ENCODE data around the gene TARM1. TPM values are rescaled to one million over a fixed set of nuclear protein-coding genes. Genes with fewer than 3 reads are reported as not detected.

The TARM1 gene
- total RNA-seq, 4 donors from 2014 or later, result not detected

DNA sequence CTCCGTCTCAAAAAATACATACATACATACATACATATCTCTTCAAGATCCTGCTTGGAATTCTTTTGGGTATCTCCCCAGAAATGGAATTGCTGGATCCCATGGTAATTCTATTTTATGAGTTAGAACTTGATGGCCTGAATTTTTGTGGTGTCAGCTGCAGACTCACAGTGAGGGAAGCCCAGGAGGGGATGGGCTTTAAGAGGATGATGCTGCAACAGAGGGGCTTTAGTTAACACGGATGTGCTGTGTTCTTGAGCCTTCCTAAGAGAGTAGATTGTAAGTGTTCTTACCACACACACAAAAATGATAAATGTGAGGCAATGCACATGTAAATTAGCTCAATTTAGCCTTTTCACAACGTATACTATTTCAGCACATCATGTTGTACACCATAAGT is 58.0 kb downstream of the TARM1 start:
- Histone ChIP-seq H3K4me1 (peaks cover 0 to 8% (median 7%) of the 10 kb centered on the region in 4 donors), H3K27me3 (peaks cover 0 to 65% (median 5%) of the 10 kb centered on the region in 4 donors), H3K9me3 (peaks cover 0 to 5% (median 0%) of the 10 kb centered on the region in 4 donors), H3K27ac (replicated peaks in 1 of 4) (no peak overlapping the region), H3K36me3 (no peaks in the 10 kb centered on the region), H3K4me3 (no peak overlapping the region)
- no peak for DNase-seq (ENCODE audit: extremely low spot score)
- intact Hi-C loops (cut with DNase I), result loop anchor here (5.0 kb wide), 1 partner anchor 116 kb away; the partner anchor contains the start of gene CACNG7
- TF ChIP-seq CTCF (IDR thresholded peaks at IDR 0.05) (no peak), EP300 (IDR thresholded peaks at IDR 0.05) (no peak), POLR2AphosphoS5 (IDR thresholded peaks at IDR 0.05) (no peak), POLR2A (IDR thresholded peaks at IDR 0.05; ENCODE audit: low read depth) (no peak)
- WGBS, result 38% methylated on average over 3 of the region's 3 CpGs

- TF ChIP-seq POLR2AphosphoS5 (IDR thresholded peaks at IDR 0.05) (no peak), CTCF (IDR thresholded peaks at IDR 0.05) (no peak), EP300 (IDR thresholded peaks at IDR 0.05) (no peak), POLR2A (IDR thresholded peaks at IDR 0.05; ENCODE audit: low read depth) (no peak)
- Histone ChIP-seq H3K36me3 (no peaks in the 10 kb centered on the region), H3K27ac (replicated peaks in 1 of 4) (no peak overlapping the region), H3K4me3 (no peak overlapping the region), H3K4me1 (peaks cover 0 to 8% (median 7%) of the 10 kb centered on the region in 4 donors), H3K27me3 (peaks cover 0 to 62% (median 5%) of the 10 kb centered on the region in 4 donors), H3K9me3 (peaks cover 0 to 11% (median 0%) of the 10 kb centered on the region in 4 donors)
- WGBS, result 75% methylated on average over 13 of the region's 13 CpGs
- no peak for DNase-seq (ENCODE audit: extremely low spot score)
- intact Hi-C loops (cut with DNase I), result loop anchor here (5.0 kb wide), 1 partner anchor 115 kb away; the partner anchor contains the start of gene CACNG7
These were observed 59.2 kb downstream of the TARM1 start for GRCh38 chr19:54021932-54022331.

DNA sequence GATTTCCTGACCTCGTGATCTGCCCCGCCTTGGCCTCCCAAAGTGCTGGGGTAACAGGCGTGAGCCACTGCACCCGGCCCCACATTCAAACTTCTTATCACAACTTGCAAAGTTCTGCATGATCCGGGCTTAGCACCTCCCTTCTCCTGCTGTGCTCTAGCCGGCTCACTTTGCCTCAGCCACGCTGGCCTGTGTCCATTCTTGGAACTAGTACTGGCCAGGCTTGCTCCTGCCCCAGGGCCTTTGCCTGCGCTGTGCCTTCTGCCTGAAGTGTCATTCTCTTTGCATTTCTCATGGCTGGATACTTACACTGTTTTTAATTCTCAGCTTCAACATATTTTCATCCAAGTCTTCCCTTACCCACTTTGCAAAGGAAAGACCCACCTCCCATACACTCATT is 59.8 kb downstream of the TARM1 start:
- H3K27me3 ChIP-seq, result peaks cover 0 to 62% (median 5%) of the 10 kb centered on the region in 4 donors
- peaks cover 0 to 8% (median 7%) of the 10 kb centered on the region in 4 donors for H3K4me1 ChIP-seq
- H3K9me3 ChIP-seq, result peaks cover 0 to 11% (median 0%) of the 10 kb centered on the region in 4 donors
- no peak overlapping the region for H3K27ac ChIP-seq (replicated peaks in 1 of 4)
- no peak overlapping the region for H3K4me3 ChIP-seq
- intact Hi-C loops (cut with DNase I), result loop anchor here (5.0 kb wide), 1 partner anchor 114 kb away; the partner anchor contains the start of gene CACNG7
- no peaks in the 10 kb centered on the region for H3K36me3 ChIP-seq
- no peak for TF ChIP-seq POLR2A (IDR thresholded peaks at IDR 0.05; ENCODE audit: low read depth)
- no peak for TF ChIP-seq EP300 (IDR thresholded peaks at IDR 0.05)
- TF ChIP-seq CTCF (IDR thresholded peaks at IDR 0.05), result no peak
- no peak for TF ChIP-seq POLR2AphosphoS5 (IDR thresholded peaks at IDR 0.05)
- no peak for DNase-seq (ENCODE audit: extremely low spot score)
- WGBS, result 77% methylated on average over 8 of the region's 8 CpGs

Small RNA genes lying within 50 kb of the gene (small RNA-seq; reads per million reads assigned to genes)
- gene AC012314.20, result 0 reads per million in 3 donors

Other genes starting within 250 kb of the TARM1 start
- 100 to 1,000 TPM; 130 to 353 (median 204) TPM for gene MYADM, start 213.5 kb downstream of the TARM1 start, total RNA-seq
- not detected for gene PRKCG, start 199.2 kb downstream of the TARM1 start, total RNA-seq
- 1 to 10 TPM in 1 of 4 donors, under 1 TPM in 1, not detected in 2; under 0.01 to 1.2 TPM for gene CACNG7, start 172.1 kb downstream of the TARM1 start, total RNA-seq
- gene CACNG8, start 118.4 kb downstream of the TARM1 start, total RNA-seq, result under 1 TPM in 1 of 4 donors, not detected in 3; 0.06 TPM
- gene CACNG6, start 89.7 kb downstream of the TARM1 start, total RNA-seq, result not detected
- under 1 TPM in 1 of 4 donors, not detected in 3; 0.33 TPM for gene VSTM1, start 17.5 kb downstream of the TARM1 start, total RNA-seq
- 1 to 10 TPM in 3 of 4 donors, under 1 TPM in 1; 0.29 to 5.0 (median 1.6) TPM for gene OSCAR, start 19.4 kb upstream of the TARM1 start, total RNA-seq
- gene NDUFA3, start 21.5 kb upstream of the TARM1 start, total RNA-seq, result 10 to 100 TPM in 3 of 4 donors, 1 to 10 TPM in 1; 9.1 to 50.9 (median 26.4) TPM
- 10 to 100 TPM; 10.8 to 26.6 (median 19.8) TPM for gene TFPT, start 34.3 kb upstream of the TARM1 start, total RNA-seq
- gene PRPF31, start 34.4 kb upstream of the TARM1 start, total RNA-seq, result 10 to 100 TPM; 44.9 to 64.3 (median 56.0) TPM
- 10 to 100 TPM; 15.1 to 25.3 (median 21.1) TPM for gene CNOT3, start 56.4 kb upstream of the TARM1 start, total RNA-seq
- 10 to 100 TPM in 3 of 4 donors, 1 to 10 TPM in 1; 10.0 to 12.7 (median 11.5) TPM for gene LENG1, start 78.4 kb upstream of the TARM1 start, total RNA-seq
- gene TMC4, start 91.8 kb upstream of the TARM1 start, total RNA-seq, result under 1 TPM in 3 of 4 donors, not detected in 1; 0.26 to 0.98 (median 0.33) TPM
- gene MBOAT7, start 108.2 kb upstream of the TARM1 start, total RNA-seq, result 10 to 100 TPM; 40.3 to 83.2 (median 59.4) TPM
- gene TSEN34, start 109.9 kb upstream of the TARM1 start, total RNA-seq, result 100 to 1,000 TPM in 1 of 4 donors, 10 to 100 TPM in 3; 49.4 to 103 (median 86.8) TPM
- gene RPS9, start 119.5 kb upstream of the TARM1 start, total RNA-seq, result 1,000 to 10,000 TPM; 1,410 to 2,465 (median 1,750) TPM
- gene LILRB3, start 141.6 kb upstream of the TARM1 start, total RNA-seq, result 10 to 100 TPM in 2 of 4 donors, 1 to 10 TPM in 2; 9.1 to 36.1 (median 11.3) TPM
- 1 to 10 TPM in 3 of 4 donors, under 1 TPM in 1; 0.86 to 2.9 (median 2.6) TPM for gene LILRA6, start 161.4 kb upstream of the TARM1 start, total RNA-seq
- 10 to 100 TPM; 16.6 to 26.6 (median 21.4) TPM for gene LILRB5, start 175.9 kb upstream of the TARM1 start, total RNA-seq
- 1 to 10 TPM; 2.1 to 5.6 (median 2.6) TPM for gene LILRB2, start 199.7 kb upstream of the TARM1 start, total RNA-seq
- gene LILRA5, start 231.8 kb upstream of the TARM1 start, total RNA-seq, result 10 to 100 TPM in 1 of 4 donors, 1 to 10 TPM in 3; 1.5 to 12.1 (median 2.7) TPM

Measured in esophagus muscularis mucosa (tissue), 4 donors.